AG04450 (cell line): Measurements from ENCODE around the gene PPFIBP1. TPM values are rescaled to one million over a fixed set of nuclear protein-coding genes. Genes with fewer than 3 reads are reported as not detected.

Experiments used
- CTCF ChIA-PET: fragments of 300-600, 350-600 bp; formaldehyde crosslinking; extraction: SDS; loops from one replicate; lab custom pipeline; 2022; ENCODE audit warnings: antibody characterized with exemption, inconsistent platforms; lab: Charles Lee
- POLR2A ChIA-PET: fragments of 350-600 bp; formaldehyde crosslinking; extraction: SDS; loops from one replicate; lab custom pipeline; 2021; ENCODE audit warnings: antibody characterized with exemption, inconsistent platforms; lab: Yijun Ruan, JAX
- DNase-seq: peaks from one replicate; pipeline ENCODE4 v3.0.0-alpha.2; 2011; ENCODE audit warnings: low read depth, low spot score
- H3K27ac ChIP-seq: one replicate; pipeline ENCODE4 v1.5.1; 2012; ENCODE audit warnings: low read depth, low read length, control low read depth
- H3K27me3 ChIP-seq: one replicate; pipeline ENCODE4 v1.6.0; 2012; ENCODE audit warnings: low read length; ENCODE audit not compliant: control insufficient read depth, insufficient read depth
- H3K4me3 ChIP-seq: 2 replicates; pipeline ENCODE4 v1.5.1; 2011; ENCODE audit warnings: mild to moderate bottlenecking, low read depth, low read length, control low read depth
- H3K9me3 ChIP-seq: 2 replicates; pipeline ENCODE4 v1.5.1; 2012; ENCODE audit warnings: low read length; ENCODE audit not compliant: control insufficient read depth, insufficient read depth
- CTCF ChIP-seq: IDR thresholded peaks from 2 replicates; pipeline ENCODE4 v1.5.1; 2011; ENCODE audit warnings: low read depth, low read length, control low read depth, inconsistent platforms
- polyA plus RNA-seq: library from polyadenylated mRNA; depleted of rRNA; stranded (reverse); fragments of >200 nt; gene quantifications from 2 replicates; pipeline ENCODE4 v1.2.3, GENCODE V29; 2011

PPFIBP1 gene
- polyA plus RNA-seq, 1 experiment: 58.3 TPM

GRCh38 chr12:27614386-27614785 lies 90.4 kb downstream of the PPFIBP1 start:
- DNase-seq: no peak
- Histone ChIP-seq H3K27ac (no peak overlapping the region), H3K27me3 (no peaks in the 10 kb centered on the region), H3K4me3 (no peak overlapping the region), H3K9me3 (no peaks in the 10 kb centered on the region)
- ChIA-PET POLR2A (no interaction called here), CTCF (no interaction called here)
- no peak for TF ChIP-seq CTCF

- no peak overlapping the region for H3K27ac ChIP-seq
- ChIA-PET CTCF (no interaction called here), POLR2A (no interaction called here)
- no peaks in the 10 kb centered on the region for H3K27me3 ChIP-seq
- no peak for DNase-seq
- no peaks in the 10 kb centered on the region for H3K9me3 ChIP-seq
- no peak overlapping the region for H3K4me3 ChIP-seq
- TF ChIP-seq CTCF: no peak
These were observed 90.9 kb downstream of the PPFIBP1 start for GRCh38 chr12:27614866-27615265.

GRCh38 chr12:27615331-27615891 lies 91.4 kb downstream of the PPFIBP1 start:
- Histone ChIP-seq H3K27me3 (no peaks in the 10 kb centered on the region), H3K4me3 (no peak overlapping the region), H3K9me3 (no peaks in the 10 kb centered on the region), H3K27ac (no peak overlapping the region)
- CTCF ChIA-PET: no interaction called here
- POLR2A ChIA-PET: no interaction called here
- no peak for DNase-seq
- no peak for TF ChIP-seq CTCF

DNA sequence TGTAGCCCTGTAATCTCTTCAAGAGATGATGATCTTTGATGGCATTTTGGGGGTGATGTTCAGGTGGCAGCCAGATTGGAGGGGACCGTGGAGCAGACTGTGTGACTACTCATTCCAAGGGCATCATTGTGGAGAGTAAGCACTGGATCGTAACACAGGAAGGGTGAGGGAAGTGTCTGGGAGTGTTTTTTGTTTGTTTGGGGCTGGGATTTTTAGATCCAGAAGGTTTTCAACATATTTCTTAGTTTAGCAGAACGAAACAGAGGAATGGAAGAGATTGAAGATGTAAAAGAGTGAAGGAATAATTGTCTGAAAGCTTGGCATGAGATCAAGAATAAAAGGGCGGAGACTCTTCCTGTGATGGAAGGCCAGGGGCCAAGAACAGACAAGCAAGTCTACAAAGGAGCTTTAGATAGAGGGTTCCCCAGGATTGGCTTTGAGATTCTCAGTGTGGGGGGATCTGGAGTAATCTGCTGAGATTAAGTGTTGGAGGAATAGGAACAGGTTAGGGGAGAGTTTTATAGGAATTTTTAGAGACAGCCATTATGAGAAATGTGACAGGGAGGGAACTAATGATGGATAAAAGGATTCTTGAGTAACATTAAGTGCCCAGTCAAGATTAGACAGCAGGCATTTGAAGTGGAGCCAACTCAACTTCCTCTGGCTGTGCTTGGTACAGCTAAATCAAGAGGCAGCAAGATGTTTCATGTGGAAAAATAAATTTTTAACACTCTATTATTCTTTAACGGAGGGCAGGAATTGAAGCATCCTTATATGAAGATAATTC lies 92.5 kb downstream of the PPFIBP1 start:
- no peak for DNase-seq

More for the DNA sequence above, 92.5 kb downstream of the PPFIBP1 start:
- POLR2A ChIA-PET: no interaction called here
- CTCF ChIA-PET: interaction anchor here (1.6 kb wide), 1 partner anchor 19 kb away, joined by 3 read pairs; no protein-coding TSS in a partner anchor
- Histone ChIP-seq H3K27me3 (no peaks in the 10 kb centered on the region), H3K9me3 (no peaks in the 10 kb centered on the region), H3K4me3 (no peak overlapping the region), H3K27ac (no peak overlapping the region)
- no peak for TF ChIP-seq CTCF
